ENCODE data around the gene MIB2. TPM values are rescaled to one million over a fixed set of nuclear protein-coding genes. Genes with fewer than 3 reads are reported as not detected.

MIB2 gene
- total RNA-seq, 2 experiments from 2014 or later = 40.1 to 41.3 TPM

DNA sequence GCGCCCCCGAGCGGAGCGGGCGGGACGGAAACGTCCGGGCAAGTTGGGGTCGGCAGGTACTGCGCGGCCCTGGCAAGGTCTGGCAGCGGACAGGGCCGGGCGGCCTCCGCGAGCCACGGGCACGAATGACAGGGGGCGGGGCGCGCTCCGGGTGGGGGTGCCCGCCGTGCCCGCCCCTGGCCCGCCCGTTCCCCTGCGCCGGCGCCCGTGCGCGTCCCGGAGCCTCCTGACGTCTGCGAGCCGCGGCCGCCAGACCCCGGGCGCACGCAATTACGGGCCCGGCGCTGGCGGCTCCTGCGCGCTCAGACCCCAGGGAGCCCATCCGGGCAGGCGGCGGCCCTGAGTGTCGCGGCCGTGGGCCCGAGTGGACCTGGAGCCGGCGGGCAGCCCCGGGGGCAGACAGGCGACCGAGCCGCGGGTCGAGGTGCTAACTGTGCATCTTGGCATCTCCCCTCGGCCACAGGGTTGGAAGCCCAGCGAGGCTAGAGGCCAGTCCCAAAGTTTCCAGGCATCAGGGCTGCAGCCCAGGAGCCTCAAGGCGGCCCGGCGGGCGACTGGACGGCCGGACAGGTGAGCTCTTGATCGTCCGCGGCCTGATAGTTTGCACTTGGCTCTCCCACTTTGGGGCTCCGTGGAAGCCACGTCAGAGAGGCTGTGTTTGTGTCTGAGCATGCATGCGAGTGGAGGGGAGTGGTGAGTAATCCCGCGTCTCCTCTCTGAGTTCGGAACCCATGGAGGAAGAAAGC is 918 bp downstream of the MIB2 start:
- peak; percentile 10 for ATAC-seq
- H3K27ac Mint-ChIP-seq = peak overlapping the region; percentile 75

DNA sequence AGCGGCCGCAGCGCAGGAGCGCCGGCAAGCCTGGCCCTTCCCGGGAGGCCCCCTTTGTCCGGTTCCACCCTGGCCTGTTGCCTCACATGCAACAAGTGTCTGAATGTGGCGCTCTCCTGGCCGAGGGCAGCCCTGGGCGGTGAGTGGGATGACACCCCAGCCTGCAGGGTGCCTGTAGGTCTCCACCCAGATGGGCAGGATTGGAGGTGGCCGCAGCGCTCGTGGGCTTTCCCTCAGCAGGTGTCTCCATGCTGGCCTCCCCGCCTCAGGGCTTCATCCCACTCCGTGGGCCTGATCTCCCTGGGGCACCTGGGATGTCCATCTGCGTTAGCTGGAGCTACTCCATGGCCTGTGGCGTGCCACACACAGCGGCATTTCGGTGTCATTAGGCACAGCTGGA is 1.5 kb downstream of the MIB2 start:
- H3K4me3 Mint-ChIP-seq = peak overlapping the region; percentile 79
- no peaks in the 10 kb centered on the region for H3K27me3 Mint-ChIP-seq
- ChIA-PET POLR2A (interaction anchor here (1.6 to 8.4 kb wide), 2 partner anchors 13 to 41 kb away, joined by 3 to 46 read pairs; partner anchors contain the start of gene MMP23B), CTCF (no interaction called here)
- H3K36me3 Mint-ChIP-seq (ENCODE audit: low read depth) = peaks cover 18% of the 10 kb centered on the region
- H3K27ac Mint-ChIP-seq = peak overlapping the region; percentile 75
- TF ChIP-seq, protein P1, sequence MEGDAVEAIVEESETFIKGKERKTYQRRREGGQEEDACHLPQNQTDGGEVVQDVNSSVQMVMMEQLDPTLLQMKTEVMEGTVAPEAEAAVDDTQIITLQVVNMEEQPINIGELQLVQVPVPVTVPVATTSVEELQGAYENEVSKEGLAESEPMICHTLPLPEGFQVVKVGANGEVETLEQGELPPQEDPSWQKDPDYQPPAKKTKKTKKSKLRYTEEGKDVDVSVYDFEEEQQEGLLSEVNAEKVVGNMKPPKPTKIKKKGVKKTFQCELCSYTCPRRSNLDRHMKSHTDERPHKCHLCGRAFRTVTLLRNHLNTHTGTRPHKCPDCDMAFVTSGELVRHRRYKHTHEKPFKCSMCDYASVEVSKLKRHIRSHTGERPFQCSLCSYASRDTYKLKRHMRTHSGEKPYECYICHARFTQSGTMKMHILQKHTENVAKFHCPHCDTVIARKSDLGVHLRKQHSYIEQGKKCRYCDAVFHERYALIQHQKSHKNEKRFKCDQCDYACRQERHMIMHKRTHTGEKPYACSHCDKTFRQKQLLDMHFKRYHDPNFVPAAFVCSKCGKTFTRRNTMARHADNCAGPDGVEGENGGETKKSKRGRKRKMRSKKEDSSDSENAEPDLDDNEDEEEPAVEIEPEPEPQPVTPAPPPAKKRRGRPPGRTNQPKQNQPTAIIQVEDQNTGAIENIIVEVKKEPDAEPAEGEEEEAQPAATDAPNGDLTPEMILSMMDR (IDR thresholded peaks at IDR 0.05) = no peak
- no peak for DNase-seq
- intact Hi-C loops (cut with micrococcal nuclease) = no loop called here
- peaks cover 17% of the 10 kb centered on the region for H3K4me1 Mint-ChIP-seq (ENCODE audit: low read depth)
- H3K9me3 Mint-ChIP-seq = no peaks in the 10 kb centered on the region
- no peak for ATAC-seq

More for the DNA sequence above, 918 bp downstream of the MIB2 start:
- DNase-seq = no peak
- Mint-ChIP-seq H3K4me3 (peak overlapping the region; percentile 79), H3K27me3 (no peaks in the 10 kb centered on the region), H3K36me3 (ENCODE audit: low read depth) (peaks cover 18% of the 10 kb centered on the region), H3K4me1 (ENCODE audit: low read depth) (peaks cover 17% of the 10 kb centered on the region), H3K9me3 (no peaks in the 10 kb centered on the region)
- ChIA-PET CTCF (interaction anchor here (2.8 kb wide), 1 partner anchor 38 kb away, joined by 10 read pairs; no protein-coding TSS in a partner anchor), POLR2A (interaction anchor here (1.1 to 8.4 kb wide), 4 partner anchors 9 to 40 kb away, joined by 3 to 46 read pairs (median 4); partner anchors contain the start of gene MMP23B)
- intact Hi-C loops (cut with micrococcal nuclease) = no loop called here
- TF ChIP-seq, protein P1 (IDR thresholded peaks at IDR 0.05) = no peak

DNA sequence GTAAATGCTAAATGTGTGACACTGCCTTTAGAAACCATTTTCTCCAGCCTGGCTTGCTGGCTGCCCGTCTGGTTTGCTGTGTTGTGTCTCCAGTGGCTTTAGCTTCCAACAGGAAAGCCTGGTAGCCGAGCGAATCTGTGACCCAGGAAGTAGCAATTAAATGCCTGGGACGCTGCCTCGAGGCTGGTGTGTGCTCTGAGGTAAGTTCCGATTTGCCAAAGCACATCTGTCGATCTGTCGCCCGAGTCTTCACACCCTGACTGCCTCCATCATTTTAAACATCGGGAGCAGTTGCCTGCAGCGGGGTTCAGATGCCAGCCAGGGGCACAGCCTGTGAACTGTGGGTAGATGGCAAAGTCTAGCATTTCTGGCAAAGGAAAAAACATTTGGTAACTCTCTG is 2.2 kb downstream of the MIB2 start:
- ATAC-seq = no peak
- Mint-ChIP-seq H3K36me3 (ENCODE audit: low read depth) (peaks cover 15% of the 10 kb centered on the region), H3K27ac (no peak overlapping the region), H3K4me3 (peak overlapping the region; percentile 79), H3K4me1 (ENCODE audit: low read depth) (peaks cover 13% of the 10 kb centered on the region), H3K27me3 (no peaks in the 10 kb centered on the region), H3K9me3 (no peaks in the 10 kb centered on the region)
- TF ChIP-seq, protein P1 (IDR thresholded peaks at IDR 0.05) = no peak
- intact Hi-C loops (cut with micrococcal nuclease) = no loop called here
- ChIA-PET POLR2A (interaction anchor here (1.6 to 8.4 kb wide), 2 partner anchors 12 to 41 kb away, joined by 3 to 46 read pairs; partner anchors contain the start of gene MMP23B), CTCF (no interaction called here)
- peak; percentile 1 for DNase-seq

DNA sequence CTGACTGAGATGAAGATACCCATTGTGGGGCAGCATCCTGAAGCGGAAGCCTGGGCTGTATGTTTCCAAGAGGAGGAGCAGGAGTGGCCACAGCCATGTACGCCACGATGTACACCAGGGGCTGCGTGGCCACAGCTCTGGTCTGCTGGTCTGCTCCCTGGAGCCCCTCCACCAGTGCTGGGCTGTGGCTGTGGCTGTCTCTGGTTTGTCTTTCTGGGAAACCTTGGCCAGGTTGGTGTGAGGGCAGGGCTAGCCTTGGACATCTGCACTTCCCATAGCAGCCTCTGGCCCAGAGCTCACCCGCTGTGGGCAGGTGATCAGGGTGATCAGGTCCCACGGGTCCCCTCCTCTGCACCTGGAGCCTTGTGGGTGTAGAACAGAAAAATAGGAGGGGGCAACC is 2.6 kb downstream of the MIB2 start:
- intact Hi-C loops (cut with micrococcal nuclease) = no loop called here
- POLR2A ChIA-PET = interaction anchor here (1.6 to 8.4 kb wide), 2 partner anchors 12 to 42 kb away, joined by 3 to 46 read pairs; partner anchors contain the start of gene MMP23B

More for the DNA sequence above, 2.6 kb downstream of the MIB2 start:
- Mint-ChIP-seq H3K27me3 (no peaks in the 10 kb centered on the region), H3K4me3 (peak overlapping the region; percentile 79), H3K36me3 (ENCODE audit: low read depth) (peaks cover 15% of the 10 kb centered on the region), H3K9me3 (no peaks in the 10 kb centered on the region), H3K27ac (no peak overlapping the region), H3K4me1 (ENCODE audit: low read depth) (peaks cover 13% of the 10 kb centered on the region)
- ATAC-seq = no peak
- CTCF ChIA-PET = no interaction called here
- TF ChIP-seq, protein P1 (IDR thresholded peaks at IDR 0.05) = no peak
- DNase-seq = peak; percentile 2
